Stimulated activated CD8-positive, alpha-beta memory T cell treated with anti-CD3 and anti-CD28 coated beads, Interleukin-2, amount 100 ng/mL, for 1 hour (primary cell): ENCODE data around the gene STOML2.

Experiments
- DNase-seq, 2 donors: peaks; one replicate each; pipeline ENCODE4 v3.0.0-alpha.2; 2020; ENCODE audit warnings: low read depth in 2 of 2

Gene STOML2

DNA sequence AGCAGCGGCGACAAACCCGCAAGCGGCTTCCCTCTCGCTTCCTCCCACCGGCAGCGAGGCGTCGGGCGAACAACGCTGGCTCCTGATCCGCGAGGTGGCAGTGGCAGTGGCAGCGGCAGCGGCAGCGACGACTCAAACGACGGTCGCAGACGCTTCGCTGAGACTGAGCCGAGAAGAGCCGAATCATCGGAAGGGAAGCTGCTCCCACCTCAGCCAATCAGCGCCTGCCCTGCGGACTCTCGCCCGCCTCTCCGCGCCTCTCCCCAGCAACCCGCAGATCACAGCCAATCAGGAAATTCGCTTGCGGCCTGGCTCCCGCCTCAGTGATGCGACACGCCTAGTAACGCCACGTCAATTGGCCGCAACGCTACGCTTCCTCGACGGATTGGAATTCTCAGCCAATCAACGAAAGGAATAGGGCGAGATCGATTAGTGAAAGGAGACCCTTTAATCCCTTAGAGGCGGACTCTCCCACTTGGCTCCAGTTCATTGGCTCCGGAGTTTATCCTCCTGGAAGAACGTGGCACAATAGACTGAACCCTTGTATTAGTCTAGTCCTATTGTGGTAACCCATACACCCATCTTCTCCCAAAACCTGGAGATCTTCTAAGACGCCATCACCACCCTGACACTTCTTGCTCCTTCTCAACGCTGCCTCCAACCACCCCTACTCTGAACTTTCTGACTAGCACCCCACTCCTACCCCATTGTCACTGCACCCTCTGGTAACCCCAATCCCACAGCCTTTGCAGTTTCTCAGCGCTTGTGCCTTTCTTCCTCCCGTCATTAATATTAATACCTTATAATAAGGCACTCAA is 30.3 kb downstream of the STOML2 start, which contains the start of gene VCP:
Gene VCP (minus strand): TSS at position 165 of the 818 bp plus-strand sequence. CDS start 272 bp downstream, outside the sequence.
- peak; percentile 92 for DNase-seq

- peak; percentile 50 to 59 for DNase-seq
Measured at GRCh38 chr9:35071814-35072460, 31.0 kb downstream of the STOML2 start.

DNA sequence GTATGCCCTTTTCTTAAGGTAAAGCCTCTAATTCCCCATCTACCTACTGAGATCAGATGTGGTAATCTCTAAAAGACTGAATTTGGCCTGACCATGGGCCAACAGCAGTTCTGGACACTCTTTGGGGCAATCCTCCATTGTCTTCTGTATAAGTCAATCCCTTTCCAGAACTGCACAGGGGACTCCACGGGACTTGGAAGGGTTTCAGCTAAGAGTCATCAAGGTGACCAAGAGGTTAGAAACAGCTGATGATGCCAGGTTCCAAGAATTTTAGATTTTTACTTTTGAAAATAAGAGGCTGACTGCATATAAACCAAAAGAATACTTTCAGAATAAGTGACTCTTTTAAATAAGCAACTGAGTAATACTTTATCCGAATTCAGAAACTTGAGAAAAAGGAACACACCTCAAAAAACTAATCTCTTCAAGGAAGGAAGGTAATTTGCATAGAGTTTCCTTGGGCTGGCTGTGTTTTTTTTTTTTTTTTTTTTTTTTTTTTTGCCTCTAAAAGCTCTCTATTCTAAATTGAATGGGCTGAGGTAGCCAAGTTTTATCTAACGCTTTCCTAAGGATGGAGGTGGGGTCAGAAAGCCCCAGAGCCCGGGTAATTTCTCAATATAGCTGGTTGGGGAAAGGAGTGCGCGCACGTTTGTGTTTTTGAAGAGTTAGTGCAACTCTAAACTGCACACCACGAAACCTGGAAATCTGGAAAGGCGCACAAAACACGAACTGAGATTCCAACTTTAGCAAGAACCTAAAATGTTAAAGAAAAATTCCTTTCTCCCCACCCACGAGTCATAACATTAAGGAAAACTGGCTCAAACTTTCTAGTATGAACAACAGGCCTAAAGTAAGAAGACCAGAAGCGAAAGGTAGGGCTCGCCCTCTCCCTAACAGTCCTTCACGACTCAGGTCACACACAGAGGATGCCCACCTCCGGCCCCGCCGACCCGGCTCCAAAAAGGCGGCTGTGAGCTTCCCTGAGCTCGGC is 31.8 kb downstream of the STOML2 start:
- no peak for DNase-seq

DNA sequence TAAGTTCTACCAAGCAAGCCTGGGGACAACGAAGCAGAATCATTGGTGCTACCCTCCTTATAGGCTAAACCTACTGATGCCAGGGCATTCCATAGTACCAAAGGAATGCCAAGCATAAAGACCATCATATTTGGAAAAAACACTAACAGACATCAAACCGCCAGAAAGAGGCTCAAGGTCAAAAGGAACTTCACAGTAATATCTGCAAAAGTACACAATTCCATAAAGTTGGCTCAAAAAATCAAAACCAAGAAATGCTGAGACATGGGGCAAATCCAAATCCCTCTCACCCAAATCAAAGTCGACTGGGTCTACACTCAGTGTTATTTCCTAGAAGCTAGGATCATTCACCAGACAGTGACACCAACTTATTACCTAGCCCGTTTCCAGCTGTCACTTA is 33.9 kb downstream of the STOML2 start:
- no peak for DNase-seq

- no peak for DNase-seq
Measured at GRCh38 chr9:35067056-35067455, 35.9 kb downstream of the STOML2 start.

DNA sequence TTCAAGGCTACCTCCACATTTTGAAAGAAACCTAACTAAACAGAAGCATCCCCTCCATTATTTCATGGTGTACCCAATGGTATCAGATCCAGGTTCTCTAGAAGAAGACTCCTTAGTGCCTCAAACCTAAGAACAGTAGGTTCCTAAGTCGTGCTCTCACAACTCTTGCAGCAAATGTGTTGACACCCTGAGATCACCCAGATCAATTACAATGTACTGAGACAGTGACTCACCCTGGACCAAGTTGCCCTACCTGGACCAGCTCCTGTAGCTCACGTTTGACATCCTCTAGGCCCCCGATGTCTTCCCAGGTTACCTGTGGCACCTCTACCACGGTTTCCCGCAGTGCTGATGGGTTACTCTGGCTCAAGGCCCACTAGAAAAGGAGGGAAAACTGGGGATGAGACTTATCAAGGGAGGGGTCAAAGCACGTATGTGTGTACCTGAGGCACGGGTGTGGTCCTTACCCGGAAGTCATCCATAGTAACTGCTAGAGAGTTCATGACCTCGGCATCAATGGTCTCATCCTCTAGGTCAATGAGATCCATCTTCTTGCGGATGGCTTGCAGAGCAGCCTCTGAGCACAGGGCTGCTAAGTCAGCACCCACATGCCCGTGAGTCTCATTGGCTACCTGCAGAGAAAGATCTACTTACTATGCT is 42.3 kb downstream of the STOML2 start:
- no peak for DNase-seq

DNA sequence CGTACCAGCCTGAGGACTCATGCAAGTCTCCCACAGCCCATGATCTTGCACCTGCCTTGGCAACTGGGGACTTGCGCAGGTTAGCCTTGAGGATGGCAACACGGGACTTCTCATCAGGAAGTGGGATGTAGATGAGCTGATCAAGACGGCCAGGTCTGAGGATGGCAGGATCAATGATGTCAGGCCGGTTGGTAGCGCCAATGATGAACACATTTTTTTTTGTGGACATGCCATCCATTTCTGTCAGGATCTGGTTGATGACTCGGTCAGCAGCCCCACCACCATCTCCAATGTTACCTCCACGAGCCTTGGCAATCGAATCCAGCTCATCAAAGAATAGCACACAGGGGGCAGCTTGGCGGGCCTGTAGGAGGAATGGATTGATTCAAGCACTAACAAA is 43.5 kb downstream of the STOML2 start:
- no peak for DNase-seq

DNA sequence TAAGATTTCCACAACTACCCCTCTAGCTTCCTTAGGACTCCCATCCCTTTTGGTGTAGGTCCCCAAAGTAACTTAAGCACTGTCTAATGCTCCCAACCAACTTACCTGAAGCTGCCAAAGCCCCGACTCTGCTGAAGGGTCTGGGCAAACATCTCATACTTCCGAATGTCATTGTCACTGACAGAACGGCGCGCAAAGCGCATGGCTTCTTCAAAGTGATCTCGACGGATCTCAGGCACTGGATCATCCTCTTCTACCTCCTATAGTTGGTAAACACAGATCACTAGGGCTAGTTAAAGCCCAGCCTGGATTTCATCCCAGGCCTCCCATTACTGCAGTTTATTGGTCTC is 45.7 kb downstream of the STOML2 start:
- DNase-seq: no peak

GRCh38 chr9:35056571-35057270 is 46.2 kb downstream of the STOML2 start:
- no peak for DNase-seq

GRCh38 chr9:35054871-35055644 is 47.9 kb downstream of the STOML2 start:
- no peak for DNase-seq

- DNase-seq: no peak
Measured at GRCh38 chr9:35054185-35054835, 48.6 kb downstream of the STOML2 start.

- DNase-seq: peak in 1 of 2 donors; percentile 19
Measured at GRCh38 chr9:35051069-35051967, 51.6 kb downstream of the STOML2 start.
